Measurements from ENCODE around the gene RTKN.

RTKN gene

DNA sequence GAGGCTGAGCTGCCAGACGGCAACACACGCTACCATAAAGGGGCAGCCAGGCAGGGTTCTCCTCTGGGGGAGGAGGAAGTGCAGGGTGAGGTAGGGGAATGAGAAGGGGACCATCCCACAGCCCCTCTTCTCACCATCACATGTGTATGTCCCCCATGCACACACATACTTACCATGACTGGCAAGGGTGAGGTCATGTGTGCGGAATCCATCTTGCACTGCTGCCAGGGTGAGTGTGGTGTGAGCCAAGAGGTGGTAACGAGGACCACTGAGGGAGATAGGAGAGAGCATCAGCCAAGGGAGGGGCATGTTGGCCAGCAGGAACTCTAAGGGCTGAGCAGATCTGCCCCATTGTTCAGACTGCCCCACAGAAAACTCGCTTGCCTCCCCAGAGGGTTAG lies 13.1 kb downstream of the RTKN start:
- TF ChIP-seq GATA2 (IDR thresholded peaks at IDR 0.05; ENCODE audit: low read depth, low read length) (no peak), GATA3 (IDR thresholded peaks at IDR 0.05; ENCODE audit: low read depth, low read length) (no peak)

DNA sequence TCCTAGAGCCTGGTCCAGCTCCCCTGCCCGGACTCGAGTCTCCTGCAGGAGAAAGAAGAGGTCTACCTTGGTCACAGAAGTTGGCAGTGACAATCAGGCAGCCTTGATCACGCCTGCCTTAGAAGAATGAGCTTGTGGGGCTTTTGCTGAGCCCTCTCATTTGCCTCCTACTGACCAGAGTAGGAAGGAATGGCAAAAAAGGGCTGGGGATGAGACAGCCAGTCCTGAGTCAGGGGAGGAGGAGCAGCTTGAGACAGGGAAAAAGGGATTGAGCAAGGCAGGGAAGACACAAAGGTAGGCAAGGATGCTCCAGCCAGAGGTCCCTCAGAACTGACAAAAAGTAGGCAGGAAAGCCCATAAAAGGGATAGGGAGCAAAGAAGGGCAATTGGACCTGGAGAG lies 14.2 kb downstream of the RTKN start:
- TF ChIP-seq GATA3 (IDR thresholded peaks at IDR 0.05; ENCODE audit: low read depth, low read length) (no peak), GATA2 (IDR thresholded peaks at IDR 0.05; ENCODE audit: low read depth, low read length) (no peak)

DNA sequence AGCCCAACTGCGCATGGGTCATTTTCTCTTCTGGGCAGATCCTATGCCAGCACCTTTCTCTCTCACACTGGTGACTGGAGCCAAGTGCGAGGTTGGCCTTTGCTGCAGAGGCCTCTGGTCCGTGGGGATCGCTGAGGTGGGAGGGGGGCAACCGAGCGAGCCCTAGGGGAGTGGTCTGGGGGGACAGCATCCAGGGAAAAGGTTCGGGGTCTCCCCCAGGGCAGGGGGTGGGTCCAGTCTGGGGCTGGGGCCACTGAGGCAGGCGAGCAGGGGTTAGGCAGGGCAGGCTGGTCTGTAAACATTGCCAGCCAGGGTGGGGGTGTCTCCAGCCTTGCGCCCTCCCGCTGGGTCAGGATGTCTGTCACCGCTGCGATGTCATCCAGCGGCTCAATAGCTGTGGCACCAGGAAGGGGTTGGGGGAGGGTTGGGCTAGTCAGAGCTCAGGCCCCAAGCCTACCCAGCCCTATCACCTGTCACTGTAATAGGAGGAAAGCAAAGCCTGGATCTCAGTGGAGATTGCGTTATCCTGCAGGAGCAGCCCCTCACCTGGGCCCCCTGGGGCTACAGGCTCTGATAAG lies 15.5 kb downstream of the RTKN start:
- TF ChIP-seq GATA3 (IDR thresholded peaks at IDR 0.05; ENCODE audit: low read depth, low read length) = no peak
- no peak for TF ChIP-seq GATA2 (IDR thresholded peaks at IDR 0.05; ENCODE audit: low read depth, low read length)

DNA sequence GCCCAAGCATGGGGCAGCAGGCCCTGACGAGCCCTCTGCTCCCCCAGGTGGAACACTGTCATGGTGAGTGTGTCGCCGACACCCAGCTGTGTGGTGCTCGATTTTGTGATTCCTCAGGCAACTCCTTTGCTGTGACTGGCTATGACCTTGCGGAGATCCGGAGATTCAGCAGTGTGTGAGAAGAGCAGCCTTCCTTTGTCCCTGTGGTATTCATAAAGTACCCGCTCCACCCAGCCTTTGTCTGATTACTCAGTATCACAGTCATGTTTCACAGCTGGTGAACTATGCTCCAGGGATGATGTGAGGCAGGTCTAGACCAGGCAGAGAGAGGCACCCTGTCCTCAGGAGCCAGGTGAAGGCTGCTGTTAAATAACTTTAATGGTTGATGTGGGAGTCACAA lies 16.2 kb downstream of the RTKN start:
- TF ChIP-seq GATA2 (IDR thresholded peaks at IDR 0.05; ENCODE audit: low read depth, low read length) (no peak), GATA3 (IDR thresholded peaks at IDR 0.05; ENCODE audit: low read depth, low read length) (no peak)

DNA sequence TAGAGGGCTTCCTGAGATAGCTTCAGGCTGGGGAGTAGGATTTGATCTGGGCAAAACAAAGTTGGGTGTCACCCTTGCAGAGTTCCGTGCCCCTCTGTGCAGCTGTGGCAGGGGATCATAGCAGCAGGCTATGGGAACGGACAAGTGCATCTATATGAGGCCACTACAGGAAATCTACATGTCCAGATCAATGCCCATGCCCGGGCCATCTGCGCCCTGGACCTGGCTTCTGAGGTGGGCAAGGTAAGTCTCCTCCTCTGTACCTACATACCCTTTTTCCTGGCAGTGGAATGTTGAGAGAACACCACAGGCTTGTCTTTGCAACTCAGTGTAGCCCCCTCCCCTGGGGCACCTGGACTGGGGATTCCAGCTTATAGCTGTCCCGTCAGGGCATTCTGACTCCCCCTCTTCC lies 16.7 kb downstream of the RTKN start:
- TF ChIP-seq GATA2 (IDR thresholded peaks at IDR 0.05; ENCODE audit: low read depth, low read length) (no peak), GATA3 (IDR thresholded peaks at IDR 0.05; ENCODE audit: low read depth, low read length) (no peak)

DNA sequence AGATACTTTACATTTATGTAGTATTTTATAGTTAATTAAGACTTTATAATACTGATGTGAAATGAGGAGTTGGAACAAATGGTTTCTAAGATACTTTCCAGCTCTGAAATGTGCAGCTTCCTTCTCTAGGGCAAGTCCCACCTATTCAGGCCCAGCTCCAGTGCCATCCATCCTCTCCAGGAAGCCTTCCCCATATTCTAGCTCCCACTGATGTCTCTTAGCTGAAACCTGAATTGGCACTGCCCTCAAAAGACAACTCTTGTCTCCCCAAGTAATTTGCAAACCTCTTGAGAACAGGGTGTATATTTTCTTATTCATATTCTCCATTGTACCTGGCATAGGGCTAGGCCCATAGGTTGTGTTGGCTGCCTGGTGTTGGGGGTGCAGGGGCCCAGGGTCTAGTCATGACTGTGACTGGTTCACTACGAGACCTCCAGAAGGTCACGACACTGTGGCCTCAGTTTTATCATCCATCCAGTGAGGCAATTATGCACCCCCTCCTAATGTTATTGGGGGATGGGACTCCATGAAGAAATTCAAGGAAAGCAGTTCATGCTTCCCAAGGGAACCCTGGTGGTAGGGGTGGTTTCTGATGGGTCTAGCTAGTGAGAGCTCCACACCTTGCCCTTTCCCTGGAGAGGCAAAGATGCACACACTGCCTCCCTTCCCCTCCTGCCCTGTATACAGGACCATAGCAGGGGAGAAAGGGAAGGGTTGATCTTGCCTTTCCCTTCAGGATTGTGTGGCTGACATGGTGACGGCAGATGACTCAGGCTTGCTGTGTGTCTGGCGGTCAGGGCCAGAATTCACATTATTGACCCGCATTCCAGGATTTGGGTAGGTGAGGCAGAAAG lies 17.4 kb downstream of the RTKN start:
- TF ChIP-seq GATA3 (IDR thresholded peaks at IDR 0.05; ENCODE audit: low read depth, low read length) = no peak
- no peak for TF ChIP-seq GATA2 (IDR thresholded peaks at IDR 0.05; ENCODE audit: low read depth, low read length)

DNA sequence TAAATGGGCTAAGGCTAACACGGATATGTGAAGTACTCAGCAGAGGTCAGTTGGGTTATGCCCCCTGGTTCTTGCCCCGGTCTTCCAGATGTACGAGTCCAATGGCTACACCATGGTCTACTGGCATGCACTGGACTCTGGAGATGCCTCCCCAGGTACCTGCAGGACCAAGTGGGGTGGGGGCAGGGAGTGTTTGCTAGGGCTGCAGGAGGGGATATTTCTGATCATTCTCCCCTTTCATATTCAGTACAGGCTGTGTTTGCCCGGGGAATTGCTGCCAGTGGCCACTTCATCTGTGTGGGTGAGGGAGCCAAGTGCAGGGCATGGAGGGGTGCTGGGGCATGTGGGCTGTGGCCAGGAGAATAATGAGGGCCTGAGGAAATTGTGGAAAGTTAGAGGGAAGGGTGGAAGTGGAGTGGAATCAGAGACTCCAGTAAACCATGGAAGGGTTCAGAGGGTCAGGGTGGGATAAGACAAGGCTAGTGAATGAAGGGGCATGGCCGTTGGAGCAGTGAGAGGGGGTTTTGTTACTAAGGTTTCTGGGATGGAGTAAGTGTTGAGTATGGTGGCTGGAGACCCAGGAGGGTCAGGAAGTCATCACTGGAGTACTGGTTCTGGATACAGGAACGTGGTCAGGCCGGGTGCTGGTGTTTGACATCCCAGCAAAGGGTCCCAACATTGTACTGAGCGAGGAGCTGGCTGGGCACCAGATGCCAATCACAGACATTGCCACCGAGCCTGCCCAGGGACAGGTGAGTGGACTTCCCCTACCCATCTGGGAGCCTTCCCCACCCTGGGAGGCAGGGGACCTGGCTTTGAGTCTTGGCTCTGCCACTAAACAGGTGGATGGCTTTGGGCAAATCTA lies 18.3 kb downstream of the RTKN start:
- TF ChIP-seq GATA3 (IDR thresholded peaks at IDR 0.05; ENCODE audit: low read depth, low read length) (no peak), GATA2 (IDR thresholded peaks at IDR 0.05; ENCODE audit: low read depth, low read length) (no peak)

DNA sequence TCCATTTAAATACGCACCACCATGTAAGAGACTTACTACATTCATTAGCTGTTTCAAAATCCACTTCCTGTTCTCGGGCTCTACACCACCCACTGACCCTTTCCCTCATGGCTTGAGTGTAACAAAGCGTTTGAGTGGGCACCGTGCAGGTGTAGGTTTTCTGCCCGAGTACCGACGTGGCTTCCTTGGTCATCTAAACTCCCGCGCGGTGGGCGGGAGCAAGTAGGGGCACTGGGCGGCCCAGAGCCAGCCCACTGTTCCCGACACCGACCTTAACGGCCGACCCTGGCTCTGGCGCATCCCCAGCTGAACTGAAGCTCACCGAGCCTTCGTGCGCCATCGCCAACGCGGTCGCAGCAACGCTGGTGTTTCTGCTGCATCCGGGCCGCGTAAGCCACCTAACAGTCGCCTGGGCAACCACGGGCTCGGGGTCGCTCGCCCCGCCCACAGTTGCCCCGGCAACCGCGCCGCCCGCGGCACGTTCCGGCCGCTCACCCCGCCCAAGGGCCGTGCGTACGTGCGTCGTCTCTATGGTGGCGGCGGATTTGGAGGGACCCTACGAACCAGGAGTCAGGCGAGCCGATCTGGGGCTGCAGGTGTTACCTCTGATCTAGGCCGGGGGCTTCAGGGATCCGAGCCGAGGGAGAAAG lies 20.4 kb downstream of the RTKN start, which contains the start of the genes C2orf81 and WDR54:
TSS of gene C2orf81 (minus strand) at position 399 of the 650 bp plus-strand sequence. CDS start at position 340, 59 bp downstream.
TSS of gene WDR54 (plus strand) at position 510 of the 650 bp plus-strand sequence. CDS start 424 bp downstream, outside the sequence.
- TF ChIP-seq GATA3 (IDR thresholded peaks at IDR 0.05; ENCODE audit: low read depth, low read length) = no peak

DNA sequence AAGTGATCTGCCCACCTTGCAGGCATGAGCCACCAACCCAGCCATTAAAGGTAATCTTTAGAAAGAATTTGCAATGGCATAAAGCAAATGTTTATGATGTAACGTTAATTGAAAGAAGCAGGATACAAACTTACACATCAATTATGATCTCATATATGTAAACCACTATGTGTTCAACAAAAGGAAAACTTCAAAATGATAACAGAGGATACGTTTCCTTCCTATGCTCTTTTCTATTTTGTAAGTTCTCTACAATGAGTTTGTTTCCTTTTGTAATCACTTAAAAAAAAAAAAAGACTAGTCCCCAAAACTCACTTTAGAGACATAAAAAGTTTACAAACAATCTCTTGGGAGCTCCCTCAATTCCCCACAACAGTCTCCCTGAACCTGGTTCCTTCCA lies 21.7 kb downstream of the RTKN start:
- TF ChIP-seq GATA2 (IDR thresholded peaks at IDR 0.05; ENCODE audit: low read depth, low read length) = no peak

DNA sequence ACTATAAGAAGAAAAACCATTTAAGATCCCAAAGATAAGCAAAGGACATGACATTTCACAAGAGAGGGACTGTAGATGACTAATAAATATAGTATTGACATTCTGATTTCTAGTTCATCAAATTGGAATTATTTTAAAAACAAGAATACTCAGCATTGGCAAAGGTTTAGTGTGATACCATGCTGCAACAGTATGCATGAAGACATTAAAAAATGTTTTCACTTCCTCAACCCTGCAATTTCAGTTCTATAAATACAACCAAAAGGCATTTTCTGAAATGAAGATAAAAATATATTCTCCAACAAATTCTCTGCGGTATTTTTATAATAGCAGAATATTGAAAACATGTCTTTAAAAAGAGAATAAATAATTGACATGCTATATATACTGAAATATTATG lies 22.4 kb downstream of the RTKN start:
- TF ChIP-seq GATA3 (IDR thresholded peaks at IDR 0.05; ENCODE audit: low read depth, low read length) (no peak), GATA2 (IDR thresholded peaks at IDR 0.05; ENCODE audit: low read depth, low read length) (no peak)

DNA sequence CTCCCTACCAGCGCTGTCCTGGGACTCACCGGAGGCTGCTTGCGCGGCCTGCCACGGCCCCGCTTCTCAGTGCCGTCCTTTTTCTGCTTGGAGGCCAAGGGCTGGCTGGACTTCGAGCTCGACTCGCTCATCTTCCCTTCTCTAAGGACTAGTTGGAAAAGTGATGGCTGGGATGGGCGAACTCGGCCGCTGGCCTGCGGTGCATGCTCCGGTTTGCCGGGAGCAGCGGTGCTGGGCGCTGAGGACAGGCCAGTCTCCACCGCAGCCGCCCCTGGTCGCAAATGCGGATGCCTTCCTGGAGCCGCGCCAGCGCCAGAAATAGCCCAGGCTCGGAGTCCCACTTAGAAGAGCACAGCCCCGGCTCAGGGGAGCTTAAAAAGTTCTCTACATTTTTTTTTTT lies 23.4 kb downstream of the RTKN start:
- TF ChIP-seq GATA3 (IDR thresholded peaks at IDR 0.05; ENCODE audit: low read depth, low read length) (no peak), GATA2 (IDR thresholded peaks at IDR 0.05; ENCODE audit: low read depth, low read length) (no peak)

DNA sequence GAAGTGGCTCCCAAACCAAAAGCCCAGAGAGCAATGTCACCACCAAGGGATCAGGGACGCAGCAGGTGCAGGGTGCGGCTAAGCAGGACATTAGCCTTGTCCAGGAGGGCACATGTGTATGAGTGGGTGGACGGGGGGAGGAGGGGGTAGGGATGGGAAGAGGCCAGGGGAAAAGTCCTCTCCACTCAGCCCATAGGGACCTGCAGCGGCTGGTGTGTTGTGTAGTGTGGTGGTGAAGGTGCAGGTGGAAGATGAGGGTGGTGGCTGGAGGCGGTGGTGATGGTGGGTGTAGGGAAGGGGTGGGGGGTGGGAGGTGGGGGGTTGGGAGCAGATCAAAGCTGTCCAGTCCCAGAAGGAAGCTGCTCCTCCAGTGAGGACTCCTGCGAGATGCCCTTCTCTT lies 24.0 kb downstream of the RTKN start:
- TF ChIP-seq GATA2 (IDR thresholded peaks at IDR 0.05; ENCODE audit: low read depth, low read length) = no peak
- TF ChIP-seq GATA3 (IDR thresholded peaks at IDR 0.05; ENCODE audit: low read depth, low read length) = no peak

DNA sequence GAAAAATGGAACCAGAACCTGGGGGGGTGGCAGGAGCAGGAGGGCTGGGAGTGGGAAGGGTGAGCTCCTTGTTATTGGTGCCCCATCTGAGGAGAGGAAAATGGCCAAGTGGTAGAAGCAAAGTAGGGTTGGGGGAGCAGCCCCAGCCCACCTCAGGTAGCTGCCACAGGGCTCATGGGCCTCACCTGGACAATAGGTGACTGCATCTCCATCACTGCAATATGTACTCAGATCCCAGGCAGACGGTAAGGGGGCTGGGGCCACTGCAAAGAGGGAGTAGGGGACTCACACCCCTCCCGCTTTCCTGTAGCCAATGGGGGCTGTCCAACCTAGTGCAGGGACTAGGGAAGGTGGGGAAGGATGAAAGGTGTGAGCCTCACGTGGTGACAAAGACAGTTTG lies 24.5 kb downstream of the RTKN start:
- no peak for TF ChIP-seq GATA2 (IDR thresholded peaks at IDR 0.05; ENCODE audit: low read depth, low read length)
- TF ChIP-seq GATA3 (IDR thresholded peaks at IDR 0.05; ENCODE audit: low read depth, low read length) = no peak

DNA sequence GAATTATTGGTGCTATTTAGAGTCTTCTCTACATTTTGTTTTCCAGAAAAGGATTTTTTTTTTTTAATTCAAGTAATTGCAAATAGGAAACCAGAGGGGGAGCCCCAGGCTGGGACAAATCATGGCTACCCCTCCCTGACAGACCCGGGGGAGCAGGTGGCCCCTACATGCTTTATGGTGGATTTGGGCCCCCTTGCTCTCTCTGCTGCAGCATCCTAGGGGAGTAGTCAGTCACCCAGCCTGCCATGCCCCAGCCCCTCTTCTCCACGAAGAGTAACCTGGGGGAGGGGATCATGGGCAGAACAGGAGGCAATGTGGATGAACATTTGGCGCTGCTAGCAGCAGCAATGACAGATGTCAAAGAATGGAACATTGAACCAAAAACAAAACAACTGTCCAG lies 25.0 kb downstream of the RTKN start:
- TF ChIP-seq GATA3 (IDR thresholded peaks at IDR 0.05; ENCODE audit: low read depth, low read length) (no peak), GATA2 (IDR thresholded peaks at IDR 0.05; ENCODE audit: low read depth, low read length) (no peak)

All from SH-SY5Y (cell line).